ENCODE measurements around the gene ZNF573.

The ZNF573 gene

GRCh38 chr19:37695144-37695899 is 84.1 kb downstream of the ZNF573 start:
- no peak for FAIRE-seq

DNA sequence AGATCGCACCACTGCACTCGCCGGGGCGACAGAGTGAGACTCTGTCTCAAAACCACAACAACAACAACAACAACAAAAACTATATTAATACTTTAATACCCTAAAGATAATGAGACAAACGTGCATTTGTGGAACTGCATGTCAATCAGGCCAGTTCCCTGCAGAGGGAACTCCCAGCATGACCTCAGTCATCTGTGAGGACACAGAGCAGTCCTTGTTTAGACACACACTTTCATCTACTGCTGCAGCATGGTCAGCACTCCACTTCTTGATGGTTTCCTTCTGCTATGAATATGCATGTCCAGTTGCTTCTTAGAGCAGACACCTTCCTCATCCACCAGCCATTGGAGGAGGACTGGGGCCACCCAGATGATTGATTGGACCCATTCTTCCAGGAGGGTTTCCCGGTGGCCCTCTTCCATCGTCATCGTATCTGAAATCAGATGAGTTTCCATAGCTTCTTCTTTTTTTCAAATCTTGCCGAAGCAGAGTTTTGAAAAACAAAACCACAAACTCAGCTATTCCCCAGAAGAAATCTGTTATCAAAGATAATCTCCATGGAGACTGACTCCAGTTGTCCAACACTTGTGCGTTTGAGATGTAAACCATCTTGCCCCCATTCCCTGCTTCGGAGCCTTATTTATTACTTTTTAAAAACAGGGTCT is 86.3 kb downstream of the ZNF573 start:
- no peak for FAIRE-seq

GRCh38 chr19:37691881-37692504 is 87.4 kb downstream of the ZNF573 start:
- FAIRE-seq, result no peak

Measured in G401.6 (cell line).